Esophagus squamous epithelium (tissue), 5 donors: ENCODE results near the gene HDC. TPM values are rescaled to one million over a fixed set of nuclear protein-coding genes. Genes with fewer than 3 reads are reported as not detected.

Source experiments
- DNase-seq: peaks from one replicate; lab custom pipeline; 2025; lab: John Stamatoyannopoulos, UW
- H3K27ac ChIP-seq, 4 donors: fragments of 200-600 bp; sonication (generic); one replicate each; pipeline ENCODE4 v1.5.1; 2016 to 2019; ENCODE audit warnings: mild to moderate bottlenecking in 1 of 4
- H3K27me3 ChIP-seq, 4 donors: fragments of 200-600 bp; sonication (generic); 1 replicate in 3 of 4; 2 replicates in 1 of 4; pipeline versions ENCODE4 v1.5.1 to v1.6.0; 2017 to 2021; ENCODE audit warnings: antibody characterized with exemption in 1 of 4
- H3K36me3 ChIP-seq, 3 donors: fragments of 200-600 bp; sonication (generic); one replicate each; pipeline ENCODE4 v1.5.1; 2016 to 2019
- H3K4me1 ChIP-seq, 3 donors: fragments of 200-600 bp; sonication (generic); one replicate each; pipeline ENCODE4 v1.5.1; 2017 to 2019
- H3K4me3 ChIP-seq, 4 donors: fragments of 200-600 bp; sonication (generic); 1 replicate in 3 of 4; 2 replicates in 1 of 4; pipeline ENCODE4 v1.5.1; 2016 to 2019; ENCODE audit warnings: mild to moderate bottlenecking in 2 of 4, moderate library complexity in 1 of 4
- H3K9me3 ChIP-seq, 3 donors: fragments of 200-600 bp; sonication (generic); one replicate each; pipeline ENCODE4 v1.5.1; 2016 to 2019
- CTCF ChIP-seq, 6 experiments: fragments of 450-650 bp in 4 of 6; fragments of 200-600 bp in 2 of 6; sonication (generic) in 2 of 6; IDR thresholded peaks; one replicate each; pipeline ENCODE4 v1.5.1; 2016 to 2019; ENCODE audit warnings: antibody characterized with exemption in 6 of 6, mild to moderate bottlenecking in 4 of 6, moderate library complexity in 4 of 6
- POLR2A ChIP-seq, 4 donors: fragments of 450-650 bp; IDR thresholded peaks; one replicate each; pipeline ENCODE4 v1.6.1; 2017; ENCODE audit warnings: antibody characterized with exemption in 4 of 4, mild to moderate bottlenecking in 4 of 4, moderate library complexity in 3 of 4
- WGBS, 2 donors: methylation state at CpG; one replicate each; pipeline ENCODE4 v1.1.5; 2018; 5-methylcytosine and 5-hydroxymethylcytosine counted together
- intact Hi-C: fragments of 100-400 bp; cut with DNase I; formaldehyde crosslinking; loops from one replicate; pipeline ENCODE4 v1.15.0; 2022
- total RNA-seq, 4 donors: library from RNA; depleted of rRNA; stranded (reverse); fragments of >200 nt; gene quantifications; one replicate each; pipeline ENCODE4 v1.1.0, GENCODE V29; 2016
- donor health status: DM: yes; HTN: yes; CAD: no.

HDC gene
- total RNA-seq, 4 donors from 2014 or later: 0.26 to 4.4 TPM; not detected in 2

- 73 to 83% methylated on average over 5 to 6 of the region's 6 CpGs for WGBS, 2 donors
- Histone ChIP-seq H3K27ac (no peak overlapping the region), H3K36me3 (no peaks in the 10 kb centered on the region), H3K9me3 (no peaks in the 10 kb centered on the region), H3K4me3 (no peak overlapping the region), H3K4me1 (peaks cover 10 to 22% (median 10%) of the 10 kb centered on the region in 3 donors), H3K27me3 (no peaks in the 10 kb centered on the region)
- TF ChIP-seq CTCF (IDR thresholded peaks at IDR 0.05) (no peak), POLR2A (IDR thresholded peaks at IDR 0.05) (no peak)
- intact Hi-C loops: no loop called here
- no peak for DNase-seq
Observed at GRCh38 chr15:50250760-50251394, 14.6 kb downstream of the HDC start.

GRCh38 chr15:50249704-50250103, 15.8 kb downstream of the HDC start:
- H3K4me3 ChIP-seq: no peak overlapping the region
- H3K9me3 ChIP-seq: no peaks in the 10 kb centered on the region
- WGBS, 2 donors: 44 to 63% methylated on average over 1 to 2 of the region's 2 CpGs
- H3K27ac ChIP-seq: no peak overlapping the region
- peaks cover 10 to 21% (median 10%) of the 10 kb centered on the region in 3 donors for H3K4me1 ChIP-seq
- no peaks in the 10 kb centered on the region for H3K36me3 ChIP-seq
- intact Hi-C loops: no loop called here
- DNase-seq: no peak
- TF ChIP-seq POLR2A (IDR thresholded peaks at IDR 0.05) (no peak), CTCF (IDR thresholded peaks at IDR 0.05) (no peak)
- no peaks in the 10 kb centered on the region for H3K27me3 ChIP-seq

GRCh38 chr15:50248994-50249582, 16.4 kb downstream of the HDC start:
- no peak for DNase-seq
- Histone ChIP-seq H3K4me3 (no peak overlapping the region), H3K36me3 (no peaks in the 10 kb centered on the region), H3K27ac (no peak overlapping the region), H3K4me1 (peaks cover 10 to 15% (median 10%) of the 10 kb centered on the region in 3 donors), H3K27me3 (no peaks in the 10 kb centered on the region), H3K9me3 (no peaks in the 10 kb centered on the region)
- TF ChIP-seq CTCF (IDR thresholded peaks at IDR 0.05) (no peak), POLR2A (IDR thresholded peaks at IDR 0.05) (no peak)
- WGBS, 2 donors: 50 to 64% methylated on average over 4 of the region's 4 CpGs
- intact Hi-C loops: no loop called here

- intact Hi-C loops: no loop called here
- no peak for DNase-seq
- Histone ChIP-seq H3K4me3 (peak overlapping the region in 1 of 4 donors; percentile 13), H3K4me1 (peaks cover 10 to 15% (median 10%) of the 10 kb centered on the region in 3 donors), H3K27me3 (no peaks in the 10 kb centered on the region), H3K36me3 (no peaks in the 10 kb centered on the region), H3K9me3 (no peaks in the 10 kb centered on the region), H3K27ac (peak overlapping the region; percentile 19 to 46 (median 26))
- TF ChIP-seq POLR2A (IDR thresholded peaks at IDR 0.05): no peak
- TF ChIP-seq CTCF (IDR thresholded peaks at IDR 0.05): no peak
- 61 to 66% methylated on average over 8 to 14 of the region's 14 CpGs for WGBS, 2 donors
Observed at GRCh38 chr15:50247819-50248655, 17.5 kb downstream of the HDC start.

- H3K4me3 ChIP-seq: no peak overlapping the region
- no peak for DNase-seq
- no peaks in the 10 kb centered on the region for H3K27me3 ChIP-seq
- intact Hi-C loops: no loop called here
- 80 to 93% methylated on average over 2 of the region's 2 CpGs for WGBS, 2 donors
- no peaks in the 10 kb centered on the region for H3K9me3 ChIP-seq
- TF ChIP-seq POLR2A (IDR thresholded peaks at IDR 0.05) (no peak), CTCF (IDR thresholded peaks at IDR 0.05) (no peak)
- H3K36me3 ChIP-seq: no peaks in the 10 kb centered on the region
- no peak overlapping the region for H3K27ac ChIP-seq
- peaks cover 10 to 20% (median 10%) of the 10 kb centered on the region in 3 donors for H3K4me1 ChIP-seq
Observed at GRCh38 chr15:50246631-50247030, 18.9 kb downstream of the HDC start.
